ENCODE results near the gene MELK. TPM values are rescaled to one million over a fixed set of nuclear protein-coding genes. Genes with fewer than 3 reads are reported as not detected.

MELK gene
- polyA plus RNA-seq, 1 donor from 2014 or later: 1.8 TPM

DNA sequence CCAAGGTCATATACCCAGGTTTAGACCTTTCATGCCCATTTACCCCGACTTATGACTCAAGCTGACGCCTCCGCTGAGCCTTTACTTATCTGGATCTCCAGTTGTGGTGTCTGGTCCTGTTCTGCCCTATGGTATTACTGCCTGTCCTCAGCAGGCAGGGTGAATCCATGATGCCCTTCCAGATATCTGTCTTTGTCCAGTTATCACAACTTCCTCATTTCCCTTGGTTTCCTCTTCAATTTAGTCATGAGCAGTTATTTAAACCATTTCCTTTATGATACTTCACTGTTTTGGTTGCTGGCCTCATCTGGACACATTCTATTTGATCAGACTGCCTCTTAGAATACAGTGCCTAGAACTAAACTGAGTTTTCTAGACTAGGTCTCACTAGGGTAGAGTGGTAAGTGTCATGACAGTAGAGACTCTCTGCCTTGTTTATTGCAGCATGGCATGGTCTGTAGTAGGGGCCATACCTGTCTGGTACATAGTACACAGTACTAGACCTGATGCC lies 93.3 kb downstream of the MELK start:
- Histone ChIP-seq H3K27me3 (ENCODE audit: insufficient read depth, low read depth, low read length) (no peaks in the 10 kb centered on the region), H3K4me3 (ENCODE audit: low read length) (no peak overlapping the region), H3K9ac (ENCODE audit: low read length) (no peak overlapping the region), H3F3A (ENCODE audit: insufficient read depth, low read length, poor library complexity, severe bottlenecking) (no peaks in the 10 kb centered on the region), H3K36me3 (ENCODE audit: insufficient read depth, low read length) (no peaks in the 10 kb centered on the region), H3K27ac (ENCODE audit: low read length) (no peak overlapping the region), H4K20me1 (ENCODE audit: insufficient read depth) (no peaks in the 10 kb centered on the region), H3K9me3 (ENCODE audit: low read length) (no peaks in the 10 kb centered on the region), H3K4me2 (ENCODE audit: low read length) (no peak overlapping the region), H2AFZ (ENCODE audit: low read depth, low read length) (no peak overlapping the region), H3K79me2 (replicated peaks; ENCODE audit: insufficient read depth, low read length) (no peaks in the 10 kb centered on the region), H3K9me2 (ENCODE audit: insufficient read depth, low read length) (no peaks in the 10 kb centered on the region)
- TF ChIP-seq MXI1 (conservative IDR thresholded peaks at IDR 0.05; ENCODE audit: poor library complexity, severe bottlenecking) (no peak), TAF1 (IDR thresholded peaks at IDR 0.05; ENCODE audit: low read depth) (no peak), EP300 (conservative IDR thresholded peaks at IDR 0.05; ENCODE audit: poor library complexity, severe bottlenecking) (no peak), EZH2 (IDR thresholded peaks at IDR 0.05; ENCODE audit: borderline replicate concordance, insufficient read depth, low read length, poor library complexity, severe bottlenecking) (no peak), RAD21 (conservative IDR thresholded peaks at IDR 0.05) (no peak)

GRCh38 chr9:36671561-36671960 lies 98.9 kb downstream of the MELK start:
- Histone ChIP-seq H3F3A (ENCODE audit: insufficient read depth, low read length, poor library complexity, severe bottlenecking) (no peaks in the 10 kb centered on the region), H3K9me2 (ENCODE audit: insufficient read depth, low read length) (no peaks in the 10 kb centered on the region), H3K4me3 (ENCODE audit: low read length) (no peak overlapping the region), H4K20me1 (ENCODE audit: insufficient read depth) (no peaks in the 10 kb centered on the region), H3K4me2 (ENCODE audit: low read length) (no peak overlapping the region), H3K9me3 (ENCODE audit: low read length) (no peaks in the 10 kb centered on the region), H3K9ac (ENCODE audit: low read length) (no peak overlapping the region), H2AFZ (ENCODE audit: low read depth, low read length) (no peak overlapping the region), H3K79me2 (replicated peaks; ENCODE audit: insufficient read depth, low read length) (no peaks in the 10 kb centered on the region), H3K36me3 (ENCODE audit: insufficient read depth, low read length) (no peaks in the 10 kb centered on the region), H3K27me3 (ENCODE audit: insufficient read depth, low read depth, low read length) (no peaks in the 10 kb centered on the region), H3K27ac (ENCODE audit: low read length) (no peak overlapping the region)
- no peak for TF ChIP-seq EP300 (conservative IDR thresholded peaks at IDR 0.05; ENCODE audit: poor library complexity, severe bottlenecking)
- TF ChIP-seq EZH2 (IDR thresholded peaks at IDR 0.05; ENCODE audit: borderline replicate concordance, insufficient read depth, low read length, poor library complexity, severe bottlenecking): no peak
- no peak for TF ChIP-seq SMC3 (conservative IDR thresholded peaks at IDR 0.05; ENCODE audit: poor library complexity)
- no peak for TF ChIP-seq TAF1 (IDR thresholded peaks at IDR 0.05; ENCODE audit: low read depth)
- no peak for TF ChIP-seq MXI1 (conservative IDR thresholded peaks at IDR 0.05; ENCODE audit: poor library complexity, severe bottlenecking)
- TF ChIP-seq REST (IDR thresholded peaks at IDR 0.05; ENCODE audit: borderline replicate concordance): no peak
- TF ChIP-seq CTCF (IDR thresholded peaks at IDR 0.05; ENCODE audit: poor library complexity, severe bottlenecking): no peak
- TF ChIP-seq POLR2AphosphoS5 (IDR thresholded peaks at IDR 0.05): no peak
- TF ChIP-seq RAD21 (conservative IDR thresholded peaks at IDR 0.05): no peak

Data from neural cell (in vitro differentiated cells).